Peyer's patch (tissue), 4 donors: ENCODE measurements around the gene MGST2. TPM values are rescaled to one million over a fixed set of nuclear protein-coding genes. Genes with fewer than 3 reads are reported as not detected.

Source experiments
- DNase-seq, 3 donors: peaks; one replicate each; pipeline ENCODE4 v3.0.0-alpha.2; 2017 to 2019
- H3K27ac ChIP-seq, 4 donors: fragments of 200-600 bp; sonication (generic); one replicate each; pipeline ENCODE4 v1.5.1; 2016 to 2019
- H3K27me3 ChIP-seq, 2 donors: fragments of 200-600 bp; sonication (generic); one replicate each; pipeline ENCODE4 v1.5.1; 2019
- H3K36me3 ChIP-seq, 3 donors: fragments of 200-600 bp; sonication (generic); one replicate each; pipeline ENCODE4 v1.5.1; 2016 to 2019
- H3K4me1 ChIP-seq, 4 donors: fragments of 200-600 bp; sonication (generic); one replicate each; pipeline ENCODE4 v1.5.1; 2016 to 2019
- H3K4me3 ChIP-seq, 4 donors: fragments of 200-600 bp; sonication (generic); 1 replicate in 3 of 4; 2 replicates in 1 of 4; pipeline ENCODE4 v1.5.1; 2016 to 2019; ENCODE audit warnings: mild to moderate bottlenecking in 1 of 4
- H3K9me3 ChIP-seq, 4 donors: fragments of 200-600 bp; sonication (generic); one replicate each; pipeline ENCODE4 v1.5.1; 2016 to 2019; ENCODE audit warnings: mild to moderate bottlenecking in 1 of 4
- POLR2A ChIP-seq, 2 donors: fragments of 450-650 bp; IDR thresholded peaks; one replicate each; pipeline ENCODE4 v1.5.1; 2017; ENCODE audit warnings: antibody characterized with exemption in 2 of 2, mild to moderate bottlenecking in 2 of 2, moderate library complexity in 2 of 2
- total RNA-seq, 4 donors: library from RNA; depleted of rRNA; stranded (reverse); fragments of >200 nt; gene quantifications; one replicate each; pipeline ENCODE4 v1.1.0, GENCODE V29; 2016
- TF ChIP-seq, protein P1 (sequence below), 6 experiments: fragments of 450-650 bp in 4 of 6; fragments of 200-600 bp in 2 of 6; sonication (generic) in 1 of 6; IDR thresholded peaks; one replicate each; pipeline ENCODE4 v1.5.1; 2017 to 2019; ENCODE audit warnings: antibody characterized with exemption in 6 of 6, mild to moderate bottlenecking in 3 of 6, moderate library complexity in 1 of 6

Gene MGST2
- total RNA-seq, 4 donors from 2014 or later: 21.5 to 137 (median 83.4) TPM

DNA sequence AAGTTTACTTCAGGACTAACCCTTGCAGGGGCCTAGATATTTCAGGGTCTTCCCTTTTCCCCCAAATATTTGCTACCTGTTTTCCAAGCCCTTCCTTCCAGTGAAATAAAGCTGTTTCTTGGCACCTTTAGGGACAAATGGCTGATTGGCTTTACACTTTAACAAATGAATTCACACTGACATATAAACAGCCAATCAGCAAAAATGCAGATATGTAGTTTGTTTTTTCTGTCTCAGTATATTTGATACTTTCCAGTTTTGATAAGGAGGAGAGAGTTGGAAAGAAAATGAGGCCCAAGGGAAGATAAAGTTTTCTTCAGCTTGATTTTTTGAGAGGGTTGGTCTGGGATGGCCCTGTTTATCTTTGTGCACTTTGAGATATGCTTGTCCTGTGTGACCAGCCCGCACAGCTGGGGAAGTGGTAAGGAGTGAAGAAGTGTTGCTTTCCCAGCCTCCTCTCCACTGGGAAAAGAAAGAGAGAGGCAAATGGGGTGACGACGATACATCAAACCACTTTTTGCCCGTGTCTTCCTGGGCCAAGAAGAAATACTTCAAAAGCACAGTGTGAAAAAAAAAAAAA lies 67.5 kb downstream of the MGST2 start:
- no peaks in the 10 kb centered on the region for H3K27me3 ChIP-seq
- DNase-seq: no peak
- no peak overlapping the region for H3K4me3 ChIP-seq
- H3K27ac ChIP-seq: peak overlapping the region in 1 of 4 donors; percentile 77
- TF ChIP-seq, protein P1, sequence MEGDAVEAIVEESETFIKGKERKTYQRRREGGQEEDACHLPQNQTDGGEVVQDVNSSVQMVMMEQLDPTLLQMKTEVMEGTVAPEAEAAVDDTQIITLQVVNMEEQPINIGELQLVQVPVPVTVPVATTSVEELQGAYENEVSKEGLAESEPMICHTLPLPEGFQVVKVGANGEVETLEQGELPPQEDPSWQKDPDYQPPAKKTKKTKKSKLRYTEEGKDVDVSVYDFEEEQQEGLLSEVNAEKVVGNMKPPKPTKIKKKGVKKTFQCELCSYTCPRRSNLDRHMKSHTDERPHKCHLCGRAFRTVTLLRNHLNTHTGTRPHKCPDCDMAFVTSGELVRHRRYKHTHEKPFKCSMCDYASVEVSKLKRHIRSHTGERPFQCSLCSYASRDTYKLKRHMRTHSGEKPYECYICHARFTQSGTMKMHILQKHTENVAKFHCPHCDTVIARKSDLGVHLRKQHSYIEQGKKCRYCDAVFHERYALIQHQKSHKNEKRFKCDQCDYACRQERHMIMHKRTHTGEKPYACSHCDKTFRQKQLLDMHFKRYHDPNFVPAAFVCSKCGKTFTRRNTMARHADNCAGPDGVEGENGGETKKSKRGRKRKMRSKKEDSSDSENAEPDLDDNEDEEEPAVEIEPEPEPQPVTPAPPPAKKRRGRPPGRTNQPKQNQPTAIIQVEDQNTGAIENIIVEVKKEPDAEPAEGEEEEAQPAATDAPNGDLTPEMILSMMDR (IDR thresholded peaks at IDR 0.05): no peak
- no peak for TF ChIP-seq POLR2A (IDR thresholded peaks at IDR 0.05)
- no peaks in the 10 kb centered on the region for H3K36me3 ChIP-seq
- H3K9me3 ChIP-seq: no peaks in the 10 kb centered on the region
- peaks cover 0 to 11% (median 5%) of the 10 kb centered on the region in 4 donors for H3K4me1 ChIP-seq

DNA sequence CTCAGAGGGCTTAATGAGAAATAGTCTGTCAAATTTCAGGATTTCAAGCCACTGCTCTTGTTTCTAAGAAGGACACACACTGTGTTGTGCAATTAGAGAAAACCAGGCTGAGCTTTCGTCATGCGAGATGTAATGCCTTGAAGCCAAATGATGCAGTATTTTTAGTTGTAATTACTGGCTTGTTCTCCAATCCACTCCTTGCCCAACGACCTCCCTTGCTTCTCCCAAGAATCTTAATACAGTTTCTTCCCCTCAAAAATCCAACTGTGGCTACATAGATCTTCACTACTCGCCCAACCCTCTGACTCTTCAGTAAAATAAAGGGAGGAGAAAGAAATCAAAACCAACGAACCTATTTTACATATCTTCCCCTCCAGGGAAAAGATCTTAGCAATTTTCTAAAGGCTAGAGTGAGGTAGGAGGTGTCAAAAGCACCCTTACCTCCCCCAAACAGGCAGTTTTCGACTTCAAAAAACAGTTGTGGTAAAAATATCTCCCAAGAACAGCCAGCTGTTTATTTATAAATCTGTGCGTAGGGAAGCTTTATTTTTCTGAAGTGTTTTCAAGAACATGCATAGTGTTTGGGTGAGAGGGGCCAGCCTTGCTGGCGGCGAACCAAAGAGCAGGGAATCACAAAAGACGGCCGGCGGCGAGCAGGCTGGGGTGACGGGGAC lies 68.7 kb downstream of the MGST2 start:
- Histone ChIP-seq H3K36me3 (no peaks in the 10 kb centered on the region), H3K9me3 (no peaks in the 10 kb centered on the region), H3K4me3 (peak overlapping the region; percentile 24 to 61 (median 40)), H3K4me1 (peaks cover 0 to 11% (median 5%) of the 10 kb centered on the region in 4 donors), H3K27me3 (no peaks in the 10 kb centered on the region), H3K27ac (peak overlapping the region; percentile 50 to 77 (median 56))
- TF ChIP-seq, protein P1 (IDR thresholded peaks at IDR 0.05): no peak
- no peak for TF ChIP-seq POLR2A (IDR thresholded peaks at IDR 0.05)
- no peak for DNase-seq

DNA sequence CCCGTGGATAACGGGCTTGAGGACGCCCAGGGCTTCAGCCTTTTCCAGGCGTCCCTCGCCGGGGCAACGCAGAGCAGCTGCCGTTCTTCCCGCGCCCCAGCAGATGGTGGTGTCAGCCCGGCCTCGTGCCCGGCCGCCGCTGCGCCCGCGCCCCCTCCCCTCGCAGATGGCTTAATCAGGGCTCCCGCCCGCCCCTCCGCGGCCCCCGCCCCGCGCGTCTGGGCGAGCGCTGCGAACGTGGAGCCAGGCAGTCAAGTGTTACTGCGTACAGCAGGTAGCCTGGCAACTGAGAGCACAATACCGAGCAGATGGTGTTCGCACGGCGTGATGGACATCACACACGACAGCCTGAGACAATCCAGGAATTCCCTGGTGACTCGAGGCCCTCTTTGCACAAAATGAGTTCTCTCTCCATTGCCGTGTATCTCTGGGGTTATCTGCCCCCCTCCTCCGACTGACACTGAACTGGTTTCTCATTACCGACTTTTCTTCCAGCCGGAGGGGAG lies 69.3 kb downstream of the MGST2 start:
- H3K27ac ChIP-seq: peak overlapping the region; percentile 50 to 77 (median 56)
- TF ChIP-seq, protein P1 (IDR thresholded peaks at IDR 0.05): peak in 5 of 6 experiments; percentile 20 to 65 (median 58)
- TF ChIP-seq POLR2A (IDR thresholded peaks at IDR 0.05): no peak
- H3K4me1 ChIP-seq: peaks cover 0 to 11% (median 5%) of the 10 kb centered on the region in 4 donors
- DNase-seq: peak; percentile 21 to 81 (median 79)
- H3K9me3 ChIP-seq: no peaks in the 10 kb centered on the region
- H3K27me3 ChIP-seq: no peaks in the 10 kb centered on the region
- H3K4me3 ChIP-seq: peak overlapping the region; percentile 24 to 61 (median 40)
- no peaks in the 10 kb centered on the region for H3K36me3 ChIP-seq

DNA sequence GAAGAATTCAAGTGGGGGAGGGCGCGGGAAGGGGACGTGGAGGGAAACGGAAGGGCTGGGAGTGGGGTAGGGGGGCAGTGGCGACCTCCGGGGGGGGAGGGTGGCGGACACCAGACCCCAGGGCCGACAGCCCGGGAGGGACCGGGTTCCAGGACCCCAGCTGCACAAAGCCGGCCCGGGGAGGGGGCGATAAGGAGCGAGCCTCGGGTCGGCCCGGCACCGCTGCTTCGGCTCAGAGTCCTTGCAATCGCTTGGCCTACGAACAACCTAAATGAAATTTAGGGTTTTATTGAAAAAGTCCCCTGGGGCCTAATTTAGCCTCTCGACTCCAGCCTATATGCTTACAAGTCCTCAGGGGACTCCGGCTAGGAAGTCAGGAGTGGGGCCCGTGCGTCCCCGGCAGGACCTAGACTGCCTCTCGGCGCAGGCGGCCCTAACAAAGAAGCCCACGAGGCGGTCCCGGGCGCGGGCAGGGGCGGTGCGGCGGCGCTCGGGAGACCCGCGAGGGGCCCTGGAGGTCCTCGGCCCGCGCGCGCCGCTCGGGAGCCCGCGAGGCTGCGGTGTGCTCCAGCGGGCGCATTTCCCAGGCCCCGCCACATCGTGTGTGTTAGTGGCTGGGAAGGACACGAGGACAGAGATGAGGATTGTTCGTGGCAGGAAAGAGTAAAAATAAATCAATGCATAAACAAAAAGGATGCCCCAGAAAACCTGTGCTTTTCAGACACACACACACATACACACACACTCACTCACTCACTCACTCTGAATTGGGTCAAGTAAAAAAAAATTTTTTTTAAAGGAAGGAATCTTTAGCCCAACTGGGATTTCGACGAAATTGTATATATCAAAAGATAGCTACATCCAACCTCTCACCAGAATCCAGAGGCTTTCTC lies 70.0 kb downstream of the MGST2 start:
- Histone ChIP-seq H3K27me3 (no peaks in the 10 kb centered on the region), H3K27ac (peak overlapping the region; percentile 50 to 77 (median 56)), H3K9me3 (no peaks in the 10 kb centered on the region), H3K4me1 (peaks cover 0 to 11% (median 6%) of the 10 kb centered on the region in 4 donors), H3K36me3 (no peaks in the 10 kb centered on the region), H3K4me3 (peak overlapping the region; percentile 24 to 61 (median 40))
- TF ChIP-seq, protein P1 (IDR thresholded peaks at IDR 0.05): no peak
- TF ChIP-seq POLR2A (IDR thresholded peaks at IDR 0.05): no peak
- no peak for DNase-seq

DNA sequence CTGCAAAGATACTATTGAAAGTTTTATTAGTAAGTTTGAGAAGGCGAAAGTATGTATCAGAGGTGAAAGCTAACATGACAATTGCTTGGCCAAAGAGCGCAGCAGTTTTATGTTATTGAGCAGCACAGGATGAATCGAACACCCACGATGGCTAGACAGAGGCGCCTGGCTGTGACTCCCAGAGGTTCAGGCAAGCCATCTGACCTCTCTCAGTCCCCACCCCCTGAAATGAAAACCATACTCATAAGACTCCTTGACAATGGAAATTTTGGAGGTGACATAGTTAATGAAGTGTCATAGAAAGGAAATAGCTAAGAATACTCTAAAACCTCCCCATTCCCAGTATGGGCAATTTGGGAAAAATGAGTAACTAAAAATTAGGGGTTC lies 70.6 kb downstream of the MGST2 start:
- TF ChIP-seq POLR2A (IDR thresholded peaks at IDR 0.05): no peak
- TF ChIP-seq, protein P1 (IDR thresholded peaks at IDR 0.05): no peak
- Histone ChIP-seq H3K4me1 (peaks cover 0 to 14% (median 7%) of the 10 kb centered on the region in 4 donors), H3K36me3 (no peaks in the 10 kb centered on the region)

More for the DNA sequence above, 70.6 kb downstream of the MGST2 start:
- DNase-seq: no peak
- Histone ChIP-seq H3K4me3 (no peak overlapping the region), H3K27ac (no peak overlapping the region), H3K9me3 (no peaks in the 10 kb centered on the region), H3K27me3 (no peaks in the 10 kb centered on the region)
